GM12872 (cell line): ENCODE data around the gene CMSS1.

Experiments used
- CTCF ChIP-seq: IDR thresholded peaks from 3 replicates; pipeline ENCODE4 v1.5.1; 2011; ENCODE audit warnings: low read depth, mild to moderate bottlenecking, low read length, moderate library complexity; ENCODE audit not compliant: insufficient read depth

CMSS1 gene

DNA sequence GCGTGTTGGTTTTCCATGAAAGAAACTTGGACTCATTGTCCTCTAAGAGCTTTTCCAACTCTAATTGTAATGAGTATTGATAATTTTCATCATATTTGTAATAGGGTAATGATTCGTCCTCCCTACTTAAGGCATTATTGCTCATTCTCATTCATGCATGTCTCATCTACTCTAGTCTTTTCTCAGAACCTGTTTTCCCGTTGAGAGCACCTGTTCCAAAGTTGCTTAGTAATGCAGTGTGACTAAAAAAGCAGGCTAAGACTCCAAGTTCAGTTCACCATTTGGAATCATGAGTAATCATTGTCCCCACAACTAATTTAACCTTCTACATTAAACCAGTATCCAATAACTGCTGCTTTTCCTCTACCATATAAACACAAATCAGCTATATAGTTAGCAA is 212.7 kb downstream of the CMSS1 start:
- TF ChIP-seq CTCF: no peak

GRCh38 chr3:100030914-100031425 is 213.3 kb downstream of the CMSS1 start:
- TF ChIP-seq CTCF: no peak

DNA sequence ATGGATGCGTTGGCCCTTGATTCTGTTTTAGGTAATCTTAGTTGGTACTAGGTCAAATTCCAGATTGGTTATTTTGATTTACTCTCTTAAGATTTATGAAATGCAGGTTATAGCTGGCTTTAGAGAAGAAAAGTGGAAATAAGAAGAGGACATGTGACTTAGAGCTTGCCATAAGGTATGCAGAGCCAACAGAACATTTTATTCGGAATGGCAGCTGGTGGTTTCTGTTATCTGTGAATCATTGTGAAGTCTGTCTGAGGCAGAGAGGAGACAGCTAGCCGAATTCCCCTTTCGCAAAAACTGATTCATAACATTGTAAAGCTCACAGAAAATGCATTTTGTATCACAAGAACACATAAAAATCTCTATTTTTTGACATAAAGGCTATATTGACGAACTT is 214.6 kb downstream of the CMSS1 start:
- TF ChIP-seq CTCF: no peak

- no peak for TF ChIP-seq CTCF
Observed at GRCh38 chr3:100033184-100033583, 215.5 kb downstream of the CMSS1 start.

DNA sequence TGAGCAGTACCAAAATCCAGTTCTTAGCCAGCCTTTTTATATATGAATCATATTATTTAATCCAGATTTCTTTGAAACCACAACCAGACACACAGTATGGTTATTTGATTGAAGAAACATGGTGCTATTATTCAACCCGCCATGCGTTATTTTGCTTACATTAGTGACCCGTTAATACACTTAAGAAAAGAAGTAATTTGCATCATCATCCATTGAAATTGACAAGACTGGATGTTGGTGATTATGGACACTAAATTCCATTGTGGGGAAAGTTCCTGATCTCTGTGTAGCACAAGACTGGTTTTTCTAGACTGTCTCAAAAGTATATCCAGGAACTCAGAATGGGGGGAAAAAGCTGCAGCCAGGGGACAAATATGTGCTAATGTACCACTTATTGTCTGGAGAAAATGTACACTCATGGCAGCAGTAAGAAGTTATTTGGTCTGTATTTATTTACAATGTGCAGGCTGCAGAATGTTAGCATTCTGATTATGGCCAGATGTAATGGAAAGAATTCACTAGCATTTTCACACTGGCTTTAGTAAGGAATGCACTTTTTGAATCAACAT is 216.3 kb downstream of the CMSS1 start:
- no peak for TF ChIP-seq CTCF

DNA sequence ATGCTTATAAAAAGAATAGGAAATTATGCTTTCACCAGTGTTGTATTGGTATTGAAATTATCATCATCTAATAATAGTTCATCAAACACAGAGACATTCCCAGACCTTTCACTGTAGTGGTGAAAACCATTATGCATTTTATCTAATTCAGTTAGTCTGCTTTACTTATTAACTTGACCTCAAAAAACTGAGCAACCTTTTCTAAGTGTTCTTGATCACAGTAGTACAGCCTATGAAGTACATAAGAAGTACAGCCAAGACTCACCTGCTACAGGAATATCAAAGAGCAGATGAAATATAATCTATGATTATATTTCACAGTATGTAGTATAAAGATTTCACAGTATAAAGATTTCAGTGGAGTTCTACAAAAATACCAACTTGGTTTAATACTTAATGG is 221.4 kb downstream of the CMSS1 start:
- TF ChIP-seq CTCF: no peak

GRCh38 chr3:100040451-100041225 is 223.0 kb downstream of the CMSS1 start:
- no peak for TF ChIP-seq CTCF
